ENCODE measurements around the gene SHISAL2A.
"Not testable (repeated sequence)": the region's sequence is repeated elsewhere in the genome, so short reads cannot be mapped to it uniquely, and the experiment has no call there.

SHISAL2A gene

DNA sequence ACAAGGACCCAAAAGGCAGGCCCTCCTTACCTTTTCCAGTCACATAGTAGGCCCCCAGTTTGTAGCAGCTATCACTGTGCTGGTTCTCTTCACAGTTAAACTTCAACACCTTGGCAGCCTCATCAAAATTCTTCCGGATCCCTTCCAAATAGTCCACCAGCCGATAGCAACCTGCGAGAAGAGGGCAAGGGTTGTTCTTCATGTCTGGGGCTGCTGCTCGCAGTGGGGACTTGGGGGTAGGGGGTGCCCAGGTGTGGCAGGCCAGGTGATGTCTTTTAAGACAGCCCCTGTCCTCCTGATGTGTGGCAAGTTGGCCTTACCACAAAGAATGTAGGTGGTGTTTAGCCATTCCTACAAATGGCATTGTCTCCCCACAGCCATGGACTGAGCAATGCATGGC lies 59.7 kb downstream of the SHISAL2A start:
- no peak for DNase-seq

DNA sequence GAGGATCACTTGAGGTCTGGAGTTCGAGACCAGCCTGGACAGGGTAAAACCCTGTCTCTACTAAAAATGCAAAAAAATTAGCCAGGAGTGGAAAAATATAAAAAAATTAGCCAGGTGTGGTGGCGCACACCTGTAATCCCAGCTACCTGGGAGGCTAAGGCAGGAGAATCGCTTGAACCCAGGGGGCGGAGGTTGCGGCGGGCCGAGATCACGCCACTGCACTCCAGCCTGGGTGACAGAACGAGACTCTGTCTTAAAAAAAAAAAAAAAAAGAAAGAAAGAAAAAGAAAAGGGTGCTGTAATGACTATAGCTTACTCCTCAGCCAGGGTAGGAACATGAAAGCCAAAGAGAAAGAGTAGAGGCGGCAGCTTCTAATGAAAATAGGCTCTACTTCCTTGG lies 60.4 kb downstream of the SHISAL2A start:
- not testable (repeated sequence) for DNase-seq

DNA sequence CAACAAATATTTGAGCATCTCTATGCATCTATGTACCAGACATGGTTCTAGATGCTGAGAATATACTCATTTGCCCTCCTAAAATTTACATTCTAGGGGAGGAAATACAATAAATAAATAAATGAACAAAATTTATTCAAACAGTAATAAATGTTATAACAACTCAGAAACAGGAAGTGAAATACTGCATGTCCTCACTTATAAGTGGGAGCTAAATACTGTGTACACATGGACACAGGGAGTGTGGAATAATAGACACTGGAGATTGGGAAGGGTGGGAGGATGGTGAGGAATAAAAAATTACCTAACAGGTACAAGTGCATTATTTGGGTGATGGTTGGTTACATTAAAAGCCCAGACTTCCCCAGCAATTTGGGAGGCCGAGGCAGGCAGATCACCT lies 60.9 kb downstream of the SHISAL2A start:
- DNase-seq = no peak

DNA sequence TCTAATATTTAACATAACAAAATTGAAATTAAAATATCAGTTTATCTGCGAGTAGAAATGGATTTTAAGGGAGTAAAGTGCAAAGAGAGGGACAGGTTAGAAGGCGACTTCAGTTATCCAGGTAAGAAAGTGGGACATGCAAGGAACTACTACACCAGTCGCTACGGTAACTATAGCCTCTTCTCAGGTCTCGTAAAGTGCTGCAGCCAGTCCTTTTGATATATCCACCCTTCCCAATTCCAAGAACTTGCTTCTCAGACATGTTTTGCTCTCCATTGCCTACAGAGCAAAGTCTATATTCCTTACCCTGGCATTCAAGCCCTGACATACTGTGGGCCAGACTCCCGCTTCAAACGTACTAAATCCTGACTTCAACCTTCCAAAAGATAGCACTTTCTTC lies 62.7 kb downstream of the SHISAL2A start:
- no peak for DNase-seq

DNA sequence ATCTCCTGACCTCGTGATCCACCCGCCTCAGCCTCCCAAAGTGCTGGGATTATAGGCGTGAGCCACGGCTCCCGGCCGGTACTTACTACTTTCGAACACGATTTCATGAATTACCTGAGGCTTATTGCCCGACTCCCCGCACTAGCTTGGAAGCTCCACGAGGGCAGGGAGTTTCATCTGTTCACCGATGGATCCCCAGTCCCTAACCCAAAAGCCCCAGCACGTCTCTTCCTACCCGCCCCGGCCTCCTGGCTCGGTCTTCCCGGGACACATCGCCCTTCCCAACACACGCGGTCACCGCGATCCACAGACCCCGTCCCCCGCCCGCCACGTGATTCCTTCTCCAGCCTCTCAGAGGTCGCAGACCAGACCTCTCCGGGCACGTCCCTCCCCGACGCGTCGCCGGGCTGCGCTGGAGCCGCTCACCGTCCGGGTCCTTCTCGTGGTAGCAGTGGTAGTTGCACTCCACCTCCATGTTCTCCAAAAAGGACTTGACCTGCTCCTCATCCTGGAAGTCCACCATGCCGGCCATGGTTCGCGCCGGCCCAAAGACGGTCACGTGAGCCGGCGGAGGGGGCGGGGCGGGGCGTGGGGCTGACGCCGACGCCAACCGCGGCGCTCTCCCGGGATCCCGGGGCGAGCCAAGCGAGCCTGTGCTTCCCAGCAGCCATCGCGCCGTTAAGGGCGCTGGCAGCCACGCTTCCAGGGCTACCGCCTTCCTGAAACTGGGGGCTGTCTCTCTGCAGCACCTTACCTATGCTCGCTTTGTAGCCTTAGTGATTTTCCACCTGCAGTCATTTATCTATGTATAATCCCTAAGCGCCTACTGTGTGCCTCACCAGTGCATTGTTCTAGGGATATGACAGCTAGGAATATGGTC lies 65.1 kb downstream of the SHISAL2A start, which contains the start of gene COA7:
TSS of gene COA7 (minus strand) at position 553 of the 880 bp plus-strand sequence. CDS start at position 532, 21 bp downstream.
- peak; percentile 89 for DNase-seq

DNA sequence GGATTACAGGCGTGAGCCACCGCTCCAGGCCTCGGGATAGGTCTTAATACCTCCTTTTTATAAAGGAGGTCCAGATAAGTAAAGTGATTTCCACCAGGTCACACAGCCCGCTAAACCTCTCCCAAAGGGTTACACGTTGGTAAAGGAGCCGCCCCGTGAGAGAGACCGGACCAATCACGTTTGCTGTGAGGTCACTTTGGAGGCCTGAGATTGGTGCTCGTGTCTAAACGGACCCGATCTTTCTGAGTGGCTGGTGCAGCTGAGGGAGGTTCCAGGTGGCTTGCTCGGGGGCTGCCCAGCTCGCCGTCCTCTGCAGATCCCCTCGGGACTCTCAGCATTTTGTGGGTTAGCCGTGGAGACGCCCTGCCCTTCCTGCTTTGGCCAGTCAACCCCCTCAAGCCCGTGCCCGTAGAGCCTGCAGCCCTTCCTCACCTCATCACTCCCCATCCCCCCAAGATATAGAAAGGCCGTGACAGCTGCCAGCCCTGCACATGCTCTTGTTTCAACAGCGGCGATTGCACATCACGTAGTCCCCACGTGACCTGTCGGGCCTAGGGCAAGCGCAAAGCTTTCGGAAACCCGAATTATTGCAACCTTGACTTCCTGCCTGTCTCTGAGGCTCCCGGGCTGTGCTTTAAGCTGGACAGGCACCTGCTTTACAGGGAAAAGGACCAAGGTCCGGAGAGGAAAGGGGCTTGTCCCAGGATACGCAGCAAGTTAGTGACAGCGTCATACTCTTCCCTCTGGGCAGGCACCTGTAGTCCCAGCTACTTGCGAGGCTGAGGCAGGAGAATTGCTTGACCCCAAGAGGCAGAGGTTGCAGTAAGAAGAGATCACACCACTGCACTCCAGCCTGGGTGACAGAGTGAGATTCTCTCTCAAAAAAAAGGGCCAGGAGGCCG lies 70.2 kb downstream of the SHISAL2A start:
- DNase-seq = no peak

DNA sequence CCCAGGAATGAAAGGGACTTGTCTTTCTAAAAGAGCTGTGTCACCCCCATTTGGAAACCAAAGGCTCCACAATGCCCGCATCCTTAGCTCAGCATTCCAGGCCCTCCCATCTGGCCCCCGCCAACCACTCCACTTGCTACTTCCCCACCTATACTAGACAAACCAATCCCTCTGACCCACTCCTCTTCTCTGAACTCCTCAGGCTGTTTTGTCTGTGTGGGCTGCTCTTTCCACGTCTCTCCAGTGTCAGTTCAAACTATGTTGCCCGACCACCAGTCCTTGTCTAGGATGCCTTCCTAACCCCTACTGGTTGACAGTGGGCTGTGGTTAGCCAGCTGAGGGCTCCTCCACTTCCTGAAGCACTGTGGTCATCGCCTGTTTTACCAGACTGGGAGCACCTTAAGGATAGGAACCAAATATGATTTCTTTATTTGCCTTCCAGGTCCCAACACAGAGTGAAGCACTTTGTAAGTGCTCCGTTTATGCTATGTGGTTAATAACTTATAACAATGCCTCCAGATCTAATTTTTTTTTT lies 73.2 kb downstream of the SHISAL2A start:
- DNase-seq = no peak

Data from NCI-H146 (cell line).